Central memory CD8-positive, alpha-beta T cell (primary cell): ENCODE measurements around the gene HAUS7.

Source experiments
- ATAC-seq: fragments of 150-1000 bp; cut with Tn5 transposase; replicated peaks from 2 replicates; pipeline ENCODE4 v1.10.0; 2022; ENCODE audit warnings: mild to moderate bottlenecking, moderate FRiP score, moderate number of reproducible peaks; ENCODE audit not compliant: poor library complexity, severe bottlenecking; ENCODE audit errors: extremely low read depth
- DNase-seq, 2 donors: peaks; one replicate each; pipeline ENCODE4 v3.0.0; 2021; ENCODE audit warnings: low spot score in 2 of 2
- H3K27ac Mint-ChIP-seq: one replicate; pipeline ENCODE4 v1.8.0; 2022; ENCODE audit warnings: low read depth, mild to moderate bottlenecking, moderate library complexity, mixed read lengths
- H3K27me3 Mint-ChIP-seq: one replicate; pipeline ENCODE4 v1.8.0; 2022; ENCODE audit warnings: mixed read lengths
- H3K36me3 Mint-ChIP-seq: one replicate; pipeline ENCODE4 v1.8.0; 2022; ENCODE audit warnings: mild to moderate bottlenecking, moderate library complexity, mixed read lengths; ENCODE audit not compliant: insufficient read depth
- H3K4me1 Mint-ChIP-seq: one replicate; pipeline ENCODE4 v1.8.0; 2022; ENCODE audit warnings: mixed read lengths
- H3K4me3 Mint-ChIP-seq: one replicate; pipeline ENCODE4 v1.8.0; 2022; ENCODE audit warnings: mild to moderate bottlenecking, moderate library complexity, mixed read lengths
- H3K9me3 Mint-ChIP-seq: one replicate; pipeline ENCODE4 v1.8.0; 2022; ENCODE audit warnings: mixed read lengths

The HAUS7 gene

DNA sequence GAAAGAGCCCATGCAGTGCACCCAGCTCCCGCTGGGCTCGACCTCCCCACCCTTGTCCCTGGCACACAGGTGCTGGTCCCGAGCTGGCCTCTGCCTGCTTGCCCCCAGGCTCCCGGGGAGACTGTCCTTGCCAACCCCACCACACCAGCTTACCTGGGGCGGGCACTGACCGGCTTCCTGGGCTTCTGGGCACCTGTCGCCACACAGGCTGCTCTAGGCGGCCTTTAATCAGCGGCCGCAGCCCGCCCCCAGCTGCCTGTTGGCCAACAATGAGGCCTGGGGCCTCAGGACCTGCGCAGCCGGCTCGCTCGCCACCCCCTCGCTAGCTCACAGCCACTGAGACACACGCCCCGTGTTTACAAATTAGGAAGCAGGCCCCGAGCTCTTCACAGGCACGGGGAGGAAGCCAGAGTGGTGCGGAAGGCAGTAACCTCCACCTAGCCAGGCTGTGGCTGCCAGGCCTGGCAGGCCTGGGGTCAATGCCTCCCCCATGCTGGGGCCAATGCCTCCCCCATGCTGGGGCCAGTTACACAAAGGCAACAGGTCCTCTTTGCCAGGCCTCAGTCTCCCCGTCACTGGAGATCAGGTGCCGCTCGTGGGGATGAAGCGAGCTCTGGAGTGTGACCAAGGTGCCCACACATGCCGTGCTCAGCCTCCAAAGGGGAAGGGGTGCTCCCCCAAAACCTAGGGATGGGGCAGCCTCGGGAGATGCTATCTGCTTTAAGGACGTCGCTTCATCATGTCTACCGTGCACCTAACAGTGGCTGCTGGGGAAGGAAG lies 24.3 kb downstream of the HAUS7 start, which contains the start of gene TREX2:
TREX2 (minus strand) TSS at position 201 of the 780 bp plus-strand sequence. CDS start 626 bp downstream, outside the sequence.
- no peak within 1 kb of the TSS for H3K4me3 Mint-ChIP-seq
- DNase-seq: no peak
- H3K4me1 Mint-ChIP-seq: no peaks in the 10 kb centered on the region
- H3K9me3 Mint-ChIP-seq: no peaks in the 10 kb centered on the region
- no peaks in the 10 kb centered on the region for H3K36me3 Mint-ChIP-seq
- H3K27me3 Mint-ChIP-seq: no peaks in the 10 kb centered on the region
- H3K27ac Mint-ChIP-seq: no peak within 1 kb of the TSS
- no peak for ATAC-seq

- no peak for ATAC-seq
Observed at GRCh38 chrX:153445106-153445855, 25.1 kb downstream of the HAUS7 start.

DNA sequence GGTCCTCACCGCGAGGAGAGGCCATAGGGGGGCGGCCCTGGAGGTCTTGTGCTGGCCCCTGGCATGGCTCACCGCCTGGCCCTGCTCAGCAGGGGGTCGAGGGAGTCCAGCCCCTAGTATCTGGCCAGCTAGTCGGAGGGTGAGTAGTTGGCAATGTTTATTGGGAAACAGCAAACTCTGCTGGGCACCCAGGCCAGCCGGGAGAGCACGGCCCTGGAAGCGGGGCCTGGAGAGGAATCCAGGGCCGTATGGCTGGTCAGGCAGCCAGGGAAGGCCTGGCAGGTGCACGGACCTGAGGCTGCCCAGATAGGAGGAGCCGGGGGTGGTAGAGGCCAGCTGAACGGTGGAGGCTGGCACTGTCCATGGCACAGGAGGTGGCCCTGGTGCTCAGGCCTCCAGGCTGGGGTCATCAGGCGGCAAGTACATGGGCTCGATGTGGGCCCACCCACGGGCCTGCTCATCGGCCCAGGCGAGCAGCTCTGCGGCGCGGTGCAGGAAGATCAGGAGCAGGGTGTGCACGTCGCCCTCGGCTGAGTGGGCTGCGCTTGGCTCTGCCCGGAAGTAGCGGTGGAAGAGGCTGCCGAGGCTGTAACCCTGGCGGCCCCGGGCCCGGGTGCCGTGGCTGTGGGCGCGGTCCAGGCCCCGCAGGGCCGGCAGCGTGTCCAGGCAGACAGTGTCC lies 25.9 kb downstream of the HAUS7 start:
- no peak for ATAC-seq
- no peaks in the 10 kb centered on the region for H3K4me1 Mint-ChIP-seq
- H3K4me3 Mint-ChIP-seq: no peak overlapping the region
- no peaks in the 10 kb centered on the region for H3K36me3 Mint-ChIP-seq
- H3K9me3 Mint-ChIP-seq: no peaks in the 10 kb centered on the region
- H3K27ac Mint-ChIP-seq: no peak overlapping the region
- H3K27me3 Mint-ChIP-seq: no peaks in the 10 kb centered on the region
- DNase-seq: no peak

More at GRCh38 chrX:153445106-153445855, 25.1 kb downstream of the HAUS7 start:
- Mint-ChIP-seq H3K4me1 (no peaks in the 10 kb centered on the region), H3K4me3 (no peak overlapping the region), H3K27me3 (no peaks in the 10 kb centered on the region), H3K9me3 (no peaks in the 10 kb centered on the region), H3K27ac (no peak overlapping the region), H3K36me3 (no peaks in the 10 kb centered on the region)
- no peak for DNase-seq

GRCh38 chrX:153443476-153444332 lies 26.7 kb downstream of the HAUS7 start:
- Mint-ChIP-seq H3K36me3 (no peaks in the 10 kb centered on the region), H3K27me3 (no peaks in the 10 kb centered on the region), H3K27ac (no peak overlapping the region)

DNA sequence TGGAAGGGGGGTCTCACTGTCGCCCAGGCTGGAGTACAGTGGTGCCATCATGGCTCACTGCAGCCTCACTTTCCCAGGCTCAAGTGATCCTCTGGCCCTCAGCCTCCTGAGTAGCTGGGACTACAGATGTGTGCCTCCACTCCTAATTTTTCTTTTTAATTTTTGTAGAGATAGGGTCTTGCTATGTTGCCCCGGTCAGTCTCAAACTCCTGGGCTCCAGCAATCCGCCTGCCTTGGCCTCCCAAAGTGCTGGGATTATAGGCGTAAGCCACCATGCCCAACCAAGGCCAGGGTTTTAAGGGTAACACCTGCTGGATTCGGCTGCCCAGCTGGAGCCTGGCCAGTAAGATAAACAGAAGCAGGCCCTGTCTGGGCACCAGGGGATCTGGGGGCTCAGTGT lies 27.9 kb downstream of the HAUS7 start:
- Mint-ChIP-seq H3K27me3 (no peaks in the 10 kb centered on the region), H3K36me3 (no peaks in the 10 kb centered on the region), H3K27ac (no peak overlapping the region), H3K9me3 (no peaks in the 10 kb centered on the region), H3K4me3 (no peak overlapping the region), H3K4me1 (no peaks in the 10 kb centered on the region)
- no peak for ATAC-seq
- no peak for DNase-seq

More at GRCh38 chrX:153443476-153444332, 26.7 kb downstream of the HAUS7 start:
- DNase-seq (no peak), ATAC-seq (no peak)
- Mint-ChIP-seq H3K9me3 (no peaks in the 10 kb centered on the region), H3K4me1 (no peaks in the 10 kb centered on the region), H3K4me3 (no peak overlapping the region)

DNA sequence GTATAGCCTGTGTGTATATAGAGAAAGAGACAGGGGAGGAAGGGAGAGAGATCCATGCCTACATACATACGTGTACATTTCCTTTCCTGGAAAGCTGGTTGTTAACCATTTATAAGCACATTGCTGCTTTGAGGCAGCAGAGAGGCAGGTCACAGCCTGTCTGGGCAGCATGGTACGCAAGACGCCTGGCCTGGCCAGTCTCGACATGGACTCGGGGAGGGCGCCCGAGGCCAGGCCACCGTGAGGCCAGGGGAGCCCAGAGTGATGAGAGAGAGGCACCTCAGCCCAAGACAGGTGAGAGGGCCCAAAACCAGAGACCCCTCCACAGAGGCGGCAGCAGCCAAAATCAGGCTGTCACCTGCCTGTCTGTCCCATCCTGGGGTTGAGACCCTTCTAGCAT lies 28.4 kb downstream of the HAUS7 start:
- Mint-ChIP-seq H3K36me3 (no peaks in the 10 kb centered on the region), H3K27ac (no peak overlapping the region), H3K4me3 (no peak overlapping the region), H3K27me3 (no peaks in the 10 kb centered on the region), H3K4me1 (no peaks in the 10 kb centered on the region), H3K9me3 (no peaks in the 10 kb centered on the region)
- no peak for DNase-seq
- ATAC-seq: no peak

- no peak overlapping the region for H3K27ac Mint-ChIP-seq
Observed at GRCh38 chrX:153441296-153441695, 29.1 kb downstream of the HAUS7 start.

DNA sequence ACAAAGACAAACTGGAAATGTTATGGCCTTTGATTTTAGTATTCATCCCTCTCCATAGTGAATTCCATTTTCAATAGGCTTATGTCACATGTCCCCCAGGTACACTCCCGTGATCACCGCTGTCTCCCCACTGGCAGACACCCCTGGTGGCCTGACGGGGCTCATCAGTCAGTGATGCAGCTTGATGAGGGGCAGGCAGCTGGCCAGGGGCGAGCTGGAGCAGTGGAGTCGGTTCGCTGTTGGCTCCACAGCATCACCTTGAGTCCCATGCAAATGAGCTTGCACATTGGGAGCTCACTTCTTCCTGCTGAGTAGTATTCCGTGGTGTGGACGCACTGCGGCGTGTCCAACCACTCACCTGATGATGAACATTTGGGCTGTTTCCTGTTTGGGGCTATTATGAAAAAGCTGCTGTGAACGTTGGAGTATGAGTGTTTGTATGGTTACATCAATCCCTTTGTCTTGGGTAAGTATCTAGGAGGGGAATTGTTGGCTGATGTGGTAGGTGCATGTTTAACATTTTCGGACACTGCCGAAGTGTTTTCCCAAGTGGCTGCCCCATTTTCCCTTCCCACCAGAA lies 29.7 kb downstream of the HAUS7 start:
- DNase-seq (no peak), ATAC-seq (no peak)
- Mint-ChIP-seq H3K36me3 (no peaks in the 10 kb centered on the region), H3K27ac (no peak overlapping the region), H3K27me3 (no peaks in the 10 kb centered on the region), H3K4me3 (no peak overlapping the region), H3K4me1 (no peaks in the 10 kb centered on the region), H3K9me3 (no peaks in the 10 kb centered on the region)

More at GRCh38 chrX:153441296-153441695, 29.1 kb downstream of the HAUS7 start:
- Mint-ChIP-seq H3K4me1 (no peaks in the 10 kb centered on the region), H3K4me3 (no peak overlapping the region), H3K9me3 (no peaks in the 10 kb centered on the region), H3K36me3 (no peaks in the 10 kb centered on the region), H3K27me3 (no peaks in the 10 kb centered on the region)
- no peak for ATAC-seq
- DNase-seq: no peak

DNA sequence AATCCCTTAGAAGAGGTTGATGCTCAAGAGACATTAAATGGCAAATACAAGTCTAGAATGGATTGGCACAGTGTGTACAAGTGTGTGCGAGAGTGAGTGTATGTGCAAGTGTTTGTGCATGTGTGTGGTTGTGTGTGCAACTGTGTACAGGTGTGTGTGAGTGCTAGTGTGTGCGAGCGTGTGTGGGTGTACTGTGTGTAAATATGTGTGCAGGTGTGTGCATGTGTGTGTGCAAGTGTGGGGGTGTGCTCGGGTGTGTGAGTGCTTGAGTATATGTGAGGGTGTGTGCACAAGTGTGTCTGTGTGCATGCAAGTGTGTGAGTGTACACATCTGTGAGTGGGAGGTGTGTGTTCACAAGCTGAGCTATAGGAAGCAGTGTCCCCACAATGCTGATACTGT lies 30.4 kb downstream of the HAUS7 start:
- H3K36me3 Mint-ChIP-seq: no peaks in the 10 kb centered on the region
- DNase-seq (no peak), ATAC-seq (no peak)
- no peak overlapping the region for H3K4me3 Mint-ChIP-seq
- peaks cover 2% of the 10 kb centered on the region for H3K27me3 Mint-ChIP-seq
- H3K9me3 Mint-ChIP-seq: no peaks in the 10 kb centered on the region
- no peak overlapping the region for H3K27ac Mint-ChIP-seq
- H3K4me1 Mint-ChIP-seq: no peaks in the 10 kb centered on the region

GRCh38 chrX:153438532-153438931 lies 31.8 kb downstream of the HAUS7 start:
- DNase-seq (no peak), ATAC-seq (no peak)
- H3K27me3 Mint-ChIP-seq: peaks cover 9% of the 10 kb centered on the region
- H3K4me3 Mint-ChIP-seq: no peak overlapping the region
- no peaks in the 10 kb centered on the region for H3K9me3 Mint-ChIP-seq
- no peaks in the 10 kb centered on the region for H3K4me1 Mint-ChIP-seq
- no peak overlapping the region for H3K27ac Mint-ChIP-seq
- no peaks in the 10 kb centered on the region for H3K36me3 Mint-ChIP-seq

DNA sequence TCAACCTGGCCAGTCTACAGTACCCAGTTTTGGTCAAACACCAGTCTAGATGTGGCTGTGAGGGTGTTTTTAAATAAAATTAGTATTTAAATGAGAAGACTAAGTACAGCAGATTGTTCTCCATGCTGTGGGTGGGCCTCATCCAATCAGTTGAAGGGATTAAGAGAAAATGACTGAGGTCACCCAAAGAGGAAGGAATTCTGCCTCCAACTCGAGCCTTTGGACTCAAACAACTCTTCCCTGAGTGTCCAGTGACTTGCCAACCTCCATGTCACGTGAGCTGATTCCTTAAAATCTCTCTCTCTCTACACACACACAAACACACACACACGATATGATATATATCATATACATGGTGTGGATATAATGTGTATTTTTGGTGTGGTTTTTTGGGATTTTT lies 34.5 kb downstream of the HAUS7 start:
- Mint-ChIP-seq H3K27ac (no peak overlapping the region), H3K4me3 (no peak overlapping the region), H3K36me3 (no peaks in the 10 kb centered on the region), H3K4me1 (no peaks in the 10 kb centered on the region), H3K27me3 (peaks cover 9% of the 10 kb centered on the region), H3K9me3 (no peaks in the 10 kb centered on the region)
- DNase-seq (no peak), ATAC-seq (no peak)

DNA sequence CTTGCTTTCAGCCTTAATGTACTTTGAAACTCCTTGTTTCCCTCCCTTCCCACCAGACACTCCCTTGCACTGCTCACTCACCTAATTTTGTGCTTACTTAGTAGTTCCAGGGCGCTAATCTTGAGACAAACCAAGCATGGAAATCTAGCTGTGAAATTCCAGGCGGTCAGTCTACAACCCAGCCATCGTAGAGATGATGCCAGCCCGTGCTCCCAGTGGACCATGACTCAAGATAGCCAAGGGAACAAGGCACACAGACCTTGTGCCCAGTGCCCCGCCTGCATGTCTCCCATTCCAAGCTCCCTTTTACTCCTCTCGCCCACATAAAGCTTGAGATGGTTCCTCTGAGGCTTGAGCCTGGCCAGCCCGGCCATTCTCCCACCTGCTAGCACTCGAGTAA lies 35.6 kb downstream of the HAUS7 start:
- no peak for DNase-seq
- ATAC-seq: no peak
- peaks cover 9% of the 10 kb centered on the region for H3K27me3 Mint-ChIP-seq
- H3K4me1 Mint-ChIP-seq: no peaks in the 10 kb centered on the region
- no peak overlapping the region for H3K27ac Mint-ChIP-seq
- H3K4me3 Mint-ChIP-seq: no peak overlapping the region
- no peaks in the 10 kb centered on the region for H3K36me3 Mint-ChIP-seq
- no peaks in the 10 kb centered on the region for H3K9me3 Mint-ChIP-seq
